GM21723 (cell line): Measurements from ENCODE around the gene MINDY2.
"Not testable (repeated sequence)": the region's sequence is repeated elsewhere in the genome, so short reads cannot be mapped to it uniquely, and the experiment has no call there.

Experiments used
- ATAC-seq: cut with Tn5 transposase; IDR thresholded peaks from one replicate; pipeline ENCODE4 v1.9.1; 2021; ENCODE audit warnings: mild to moderate bottlenecking, moderate library complexity; ENCODE audit not compliant: unreplicated experiment

Gene MINDY2

DNA sequence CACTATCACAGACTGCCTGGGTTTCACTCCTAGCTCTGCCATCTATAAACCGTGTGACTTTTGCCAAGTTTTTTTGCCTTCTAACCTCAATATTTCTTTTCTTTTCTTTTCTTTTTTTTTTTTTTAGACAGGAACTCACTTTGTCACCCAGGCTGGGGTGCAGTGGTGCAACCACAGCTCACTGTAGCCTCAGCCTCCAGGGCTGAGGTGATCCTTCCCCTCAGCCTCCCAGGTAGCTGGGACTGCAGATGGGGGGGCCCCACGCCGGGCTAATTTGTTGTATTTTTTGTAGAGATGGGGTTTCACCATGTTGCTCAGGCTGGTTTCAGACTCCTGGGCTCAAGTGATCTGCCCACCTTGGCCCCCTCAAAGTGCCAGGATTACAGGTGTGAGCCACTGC, 18.4 kb upstream of the MINDY2 start:
- ATAC-seq: no peak

GRCh38 chr15:58755350-58755749, 15.8 kb upstream of the MINDY2 start:
- ATAC-seq: no peak

GRCh38 chr15:58755956-58756355, 15.1 kb upstream of the MINDY2 start:
- no peak for ATAC-seq

- peak; percentile 54 for ATAC-seq
Observed at GRCh38 chr15:58758141-58758540, 13.0 kb upstream of the MINDY2 start.

DNA sequence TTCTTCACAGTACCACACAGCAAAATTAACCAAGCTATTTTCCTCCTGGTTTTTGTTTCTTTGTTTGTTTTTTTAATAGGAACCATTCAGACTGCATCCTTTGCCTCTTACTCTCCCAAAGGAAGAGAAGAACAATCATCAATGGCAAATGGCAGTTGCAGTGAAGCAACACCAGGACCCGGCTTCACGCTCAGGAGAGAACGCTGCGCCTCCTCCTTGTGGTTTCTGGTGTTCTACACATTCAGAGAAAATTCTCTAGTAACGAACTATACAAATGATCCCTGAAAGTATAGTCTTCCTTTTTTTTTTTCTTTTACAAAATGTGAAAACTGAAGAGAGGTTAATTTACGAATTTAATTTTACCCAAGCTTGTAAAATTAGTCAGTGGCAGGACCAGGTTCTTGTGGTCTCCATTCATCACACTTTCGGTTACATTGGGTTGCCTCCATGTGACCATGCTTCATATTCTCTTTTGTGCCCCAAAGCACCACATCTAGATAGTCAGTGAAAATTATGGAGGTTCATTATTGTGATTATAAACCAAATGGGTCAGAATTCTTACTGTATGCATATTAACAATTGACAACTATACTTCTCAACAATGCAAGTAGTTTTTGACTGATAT, 10.6 kb upstream of the MINDY2 start:
- no peak for ATAC-seq

- no peak for ATAC-seq
Observed at GRCh38 chr15:58761010-58761388, 10.1 kb upstream of the MINDY2 start.

DNA sequence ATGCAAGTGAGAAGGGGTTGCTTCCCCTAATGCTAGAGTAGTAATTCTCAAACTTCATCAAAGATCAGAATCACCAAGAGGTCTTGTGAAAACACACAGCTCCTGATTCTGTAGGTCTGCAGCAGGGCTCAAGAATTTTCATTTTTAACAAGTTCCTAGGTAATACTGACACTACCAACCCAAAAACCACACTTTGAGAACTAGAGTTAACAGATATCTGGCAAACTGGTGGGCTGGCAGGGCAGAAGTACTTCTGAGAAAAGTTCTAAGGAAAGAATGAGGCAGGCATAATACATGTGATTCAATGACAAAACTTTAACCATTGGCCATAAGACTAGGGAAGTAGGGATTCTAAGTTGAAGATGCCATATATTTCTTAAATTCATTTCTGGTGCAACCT, 8.8 kb upstream of the MINDY2 start:
- ATAC-seq: no peak

DNA sequence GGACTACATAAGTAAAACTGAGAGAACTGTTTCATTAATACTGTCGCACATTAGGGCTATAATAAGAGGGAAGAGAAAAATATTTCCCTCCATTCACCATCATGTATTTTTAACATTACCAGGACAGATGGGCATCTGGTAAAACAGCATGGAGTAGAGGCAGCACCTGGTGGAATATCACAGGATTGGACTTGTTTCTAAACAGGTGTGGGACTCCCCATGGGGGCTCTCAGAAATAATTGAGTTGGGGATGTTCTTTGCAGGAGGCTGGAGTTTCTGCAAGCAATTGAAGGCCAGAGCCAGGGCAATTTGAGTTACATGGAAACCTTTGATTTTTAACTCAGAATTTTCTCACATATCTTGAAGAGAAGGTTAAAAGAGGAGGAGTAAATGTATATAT, 8.4 kb upstream of the MINDY2 start:
- no peak for ATAC-seq

DNA sequence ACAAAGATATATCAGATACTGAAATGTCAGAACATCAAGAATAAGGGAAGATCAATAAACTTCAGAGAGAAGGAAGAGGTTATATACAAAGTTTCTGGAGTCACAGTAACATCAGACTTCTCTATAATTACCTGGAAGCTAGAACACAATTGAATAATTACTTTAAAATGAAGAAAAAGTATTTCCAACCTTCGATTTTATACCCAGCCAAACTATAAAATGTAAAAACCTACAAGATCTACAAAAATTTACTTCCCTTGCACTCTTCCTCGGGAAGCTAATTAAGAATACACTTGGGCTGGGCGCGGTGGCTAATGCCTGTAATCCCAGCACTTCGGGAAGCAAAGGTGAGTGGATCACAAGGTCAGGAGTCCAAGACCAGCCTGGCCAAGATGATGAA, 6.6 kb upstream of the MINDY2 start:
- ATAC-seq: no peak

DNA sequence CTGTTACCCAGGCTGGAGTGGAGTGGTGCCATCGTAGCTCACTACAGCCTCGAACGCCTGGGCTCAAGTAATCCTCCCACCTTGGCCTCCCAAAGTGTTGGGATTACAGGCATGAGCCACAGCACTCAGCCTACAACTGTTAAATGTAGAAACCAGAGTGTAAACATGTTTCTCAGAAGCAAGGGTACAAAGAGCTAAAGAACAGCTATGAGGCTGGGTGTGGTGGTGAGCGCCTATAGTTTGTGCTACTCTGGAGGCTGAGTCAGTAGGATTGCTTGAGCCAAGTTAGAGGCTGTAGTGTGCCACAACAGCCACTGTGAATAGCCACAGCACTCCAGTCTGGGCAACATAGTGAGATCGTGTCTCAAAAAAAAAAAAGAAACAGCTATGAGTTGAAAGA, 4.8 kb upstream of the MINDY2 start:
- ATAC-seq: no peak

DNA sequence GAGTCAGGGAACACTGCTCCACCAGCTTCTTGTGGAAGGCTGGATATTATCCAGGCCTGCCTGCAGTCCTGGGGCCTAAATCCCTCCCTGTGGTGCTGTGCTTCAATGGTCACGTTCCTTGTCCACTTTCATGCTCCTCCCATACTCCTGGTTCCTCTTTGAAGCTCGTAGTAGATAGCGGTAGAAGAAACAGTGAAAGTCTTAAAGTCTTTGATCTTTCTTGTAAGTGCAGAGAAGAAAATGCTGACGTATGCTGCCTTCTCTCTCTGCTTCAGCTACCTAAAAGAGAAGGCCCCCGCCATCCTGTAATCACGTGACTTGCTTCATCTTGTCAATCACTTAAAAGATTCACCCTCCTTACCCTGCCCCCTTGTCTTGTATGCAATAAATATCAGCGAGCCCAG, 2.5 kb upstream of the MINDY2 start:
- ATAC-seq: not testable (repeated sequence)

GRCh38 chr15:58770519-58770856, 614 bp upstream of the MINDY2 start:
- ATAC-seq: peak; percentile 18

DNA sequence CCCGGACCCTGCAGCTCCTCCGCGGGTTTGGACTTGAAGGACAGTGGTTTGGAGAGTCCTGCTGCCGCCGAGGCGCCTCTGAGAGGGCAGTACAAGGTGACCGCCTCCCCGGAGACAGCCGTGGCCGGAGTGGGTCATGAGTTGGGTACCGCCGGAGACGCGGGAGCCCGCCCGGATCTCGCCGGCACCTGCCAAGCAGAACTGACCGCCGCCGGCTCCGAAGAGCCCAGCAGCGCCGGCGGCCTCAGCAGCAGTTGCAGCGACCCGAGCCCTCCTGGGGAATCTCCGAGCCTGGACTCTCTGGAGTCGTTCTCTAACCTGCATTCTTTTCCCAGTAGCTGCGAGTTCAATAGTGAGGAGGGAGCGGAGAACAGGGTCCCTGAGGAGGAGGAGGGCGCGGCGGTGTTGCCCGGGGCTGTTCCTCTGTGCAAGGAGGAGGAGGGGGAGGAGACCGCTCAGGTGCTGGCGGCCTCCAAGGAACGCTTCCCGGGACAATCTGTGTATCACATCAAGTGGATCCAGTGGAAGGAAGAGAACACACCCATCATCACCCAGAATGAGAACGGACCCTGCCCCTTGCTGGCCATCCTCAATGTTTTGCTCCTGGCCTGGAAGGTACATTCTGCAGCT, 634 bp downstream of the MINDY2 start:
- peak; percentile 19 for ATAC-seq

DNA sequence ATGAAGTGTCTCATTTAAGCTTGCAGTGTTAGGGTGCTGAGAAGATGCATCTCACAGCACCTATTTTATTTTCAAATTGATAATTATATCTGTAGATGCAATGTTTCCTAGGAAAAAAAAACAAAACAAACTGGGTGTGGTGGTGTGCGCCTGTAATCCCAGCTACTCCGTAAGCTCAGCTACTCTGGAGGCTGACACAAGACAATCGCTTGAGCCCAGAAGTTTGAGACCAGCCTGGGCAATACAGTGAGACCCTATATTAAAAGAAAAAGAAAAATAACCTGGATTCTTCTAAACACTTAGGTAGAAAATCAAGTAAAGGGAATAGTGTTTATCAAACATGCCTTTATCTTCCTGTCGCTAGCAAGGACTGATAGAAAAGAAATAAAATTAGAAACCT, 1.9 kb downstream of the MINDY2 start:
- no peak for ATAC-seq

DNA sequence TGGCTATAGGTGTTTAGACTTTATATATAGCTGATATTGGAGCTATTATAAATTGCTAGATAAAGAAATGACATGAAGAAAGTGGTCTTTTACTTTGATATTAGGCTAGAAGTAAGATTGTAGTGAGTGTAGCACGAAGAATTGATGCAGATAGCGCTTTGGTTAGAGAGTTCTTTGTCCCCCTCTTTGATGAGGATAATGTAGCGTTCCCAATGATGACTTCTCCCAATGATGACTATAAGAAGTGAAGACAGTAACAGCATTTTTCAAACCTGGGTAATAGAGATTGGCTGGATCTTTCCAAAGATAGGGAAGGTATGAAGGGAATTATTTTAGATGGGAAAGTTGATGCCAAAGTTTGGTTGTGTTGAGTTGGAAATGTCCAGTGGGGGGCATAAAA, 4.3 kb downstream of the MINDY2 start:
- ATAC-seq: no peak

GRCh38 chr15:58777107-58777506, 6.0 kb downstream of the MINDY2 start:
- peak; percentile 64 for ATAC-seq

DNA sequence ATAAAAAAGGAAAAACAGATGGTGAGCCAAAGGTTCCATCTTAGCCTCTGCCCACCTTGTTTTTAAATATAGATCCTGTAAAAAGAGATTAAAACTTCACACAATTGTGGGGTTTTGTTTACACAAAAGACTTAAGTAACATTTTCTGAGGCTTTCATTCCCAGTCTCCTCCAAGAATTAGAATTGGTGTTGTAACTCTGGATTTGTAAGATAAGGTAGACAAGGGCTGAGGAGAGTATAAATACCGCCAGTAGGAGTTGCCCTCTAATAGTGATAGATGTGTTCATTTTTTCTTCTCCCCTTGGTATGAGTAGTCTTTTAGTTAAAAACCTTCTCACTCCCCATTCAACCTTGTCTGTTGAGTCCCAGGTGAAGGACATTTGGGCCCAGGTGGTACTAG, 8.5 kb downstream of the MINDY2 start:
- ATAC-seq: no peak

DNA sequence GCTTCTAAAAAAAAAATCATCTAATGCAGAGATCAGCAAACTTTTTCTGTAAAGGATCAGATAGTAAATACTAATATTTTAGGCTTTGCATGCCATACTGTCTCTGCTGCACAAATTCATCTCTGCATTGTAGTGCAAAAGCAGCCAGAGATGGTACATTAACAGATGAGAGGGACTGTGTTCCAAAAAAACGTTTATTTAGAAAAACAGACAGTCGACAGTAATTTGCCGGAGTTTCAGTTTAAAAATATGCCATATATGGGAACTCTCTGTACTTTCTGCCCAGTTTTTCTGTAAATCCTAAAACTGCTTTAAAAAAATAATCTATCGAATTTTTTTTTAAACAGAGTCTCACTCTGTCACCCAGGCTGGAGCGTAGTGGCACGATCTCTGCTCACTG, 14.3 kb downstream of the MINDY2 start:
- ATAC-seq: no peak

DNA sequence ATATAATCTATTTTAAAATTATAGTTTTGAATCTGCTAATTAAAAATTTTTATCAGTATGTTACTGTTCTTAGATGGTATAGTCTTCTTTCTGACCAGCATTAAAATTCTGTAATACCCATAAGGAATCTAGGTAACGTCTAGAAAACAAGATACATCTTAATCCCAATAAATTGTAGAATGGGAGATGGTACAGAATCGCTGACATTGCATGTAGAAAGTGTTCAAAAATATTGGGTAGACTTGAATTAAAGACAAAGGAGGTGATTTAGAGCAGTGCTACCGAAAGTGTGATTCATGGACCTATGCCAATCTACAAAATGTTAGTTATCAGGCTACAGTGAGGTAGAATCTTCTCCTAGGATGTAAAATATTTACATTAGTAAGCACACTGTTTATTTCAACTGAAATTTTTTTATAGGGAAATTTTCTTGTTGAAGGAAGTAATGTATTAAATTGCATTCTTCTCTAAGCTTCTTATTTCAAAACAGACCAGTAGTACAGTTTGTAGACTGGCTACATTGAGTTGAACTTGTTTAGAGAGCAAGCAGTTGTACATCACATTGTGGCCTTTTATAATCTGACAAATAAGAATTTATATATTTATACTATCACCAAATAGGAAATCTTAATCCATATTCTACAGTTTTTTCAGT, 17.1 kb downstream of the MINDY2 start:
- no peak for ATAC-seq

DNA sequence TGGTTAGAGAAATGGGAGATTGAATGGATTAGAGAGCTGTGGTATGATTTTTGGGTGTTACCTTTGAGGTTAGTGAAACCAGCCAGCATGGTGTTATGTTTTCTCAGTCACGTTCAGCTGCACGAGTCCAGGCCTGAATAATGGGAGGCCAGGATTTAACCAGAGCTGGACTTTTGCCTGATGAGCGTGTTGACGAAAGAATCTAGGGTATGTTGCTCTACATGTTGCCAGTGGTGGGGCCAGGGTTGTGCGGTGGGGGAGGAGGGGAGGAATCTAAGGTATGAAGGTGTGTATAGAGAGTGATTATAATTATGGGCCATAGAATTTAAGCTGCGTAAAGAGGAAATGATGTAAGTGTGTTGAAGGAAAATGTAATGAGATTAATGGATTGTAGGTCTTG, 22.8 kb downstream of the MINDY2 start:
- no peak for ATAC-seq

DNA sequence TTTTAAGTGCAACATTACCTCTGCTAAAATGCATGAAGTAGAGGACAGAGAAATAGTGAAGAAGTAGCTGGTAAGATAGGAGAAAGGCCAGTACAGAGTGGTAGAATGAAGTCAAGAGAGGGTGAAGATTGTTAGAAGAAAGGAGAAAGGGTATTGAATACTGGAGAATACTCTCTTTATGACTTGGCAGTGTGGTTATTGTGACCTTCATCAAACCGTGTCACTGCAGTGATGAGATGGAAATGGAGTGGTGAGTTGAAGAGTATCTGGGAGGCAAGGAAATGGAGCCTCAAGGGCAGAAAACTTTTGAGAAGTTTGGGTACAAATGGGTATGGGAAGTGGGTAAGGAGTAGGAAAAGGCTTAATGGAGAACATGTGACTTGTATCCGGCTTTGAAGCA, 24.7 kb downstream of the MINDY2 start:
- no peak for ATAC-seq

GRCh38 chr15:58797505-58797904, 26.4 kb downstream of the MINDY2 start:
- ATAC-seq: no peak

- ATAC-seq: no peak
Observed at GRCh38 chr15:58805095-58805494, 34.0 kb downstream of the MINDY2 start.
